ENCODE data around the gene KLHDC3.

DNA sequence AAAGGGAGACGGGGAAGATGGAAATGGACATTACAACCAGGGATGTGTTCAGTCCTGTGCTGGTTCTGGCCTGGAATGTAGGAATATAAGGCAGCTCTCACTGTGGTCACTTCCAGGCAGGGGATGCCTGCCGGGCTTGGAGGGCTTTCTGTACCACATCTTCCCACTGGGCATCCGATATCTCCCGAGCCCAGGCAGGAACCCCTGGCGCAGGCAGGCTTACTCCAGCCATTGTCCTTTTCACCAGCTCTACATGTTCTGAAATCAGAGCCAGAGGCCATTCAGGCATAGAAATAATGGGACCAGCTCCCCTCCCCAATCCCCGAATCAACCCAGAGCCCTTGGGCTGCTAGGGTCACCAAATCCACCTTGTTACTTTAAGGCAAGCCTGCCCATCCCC lies 1.7 kb upstream of the KLHDC3 start:
- TF ChIP-seq, protein P1, sequence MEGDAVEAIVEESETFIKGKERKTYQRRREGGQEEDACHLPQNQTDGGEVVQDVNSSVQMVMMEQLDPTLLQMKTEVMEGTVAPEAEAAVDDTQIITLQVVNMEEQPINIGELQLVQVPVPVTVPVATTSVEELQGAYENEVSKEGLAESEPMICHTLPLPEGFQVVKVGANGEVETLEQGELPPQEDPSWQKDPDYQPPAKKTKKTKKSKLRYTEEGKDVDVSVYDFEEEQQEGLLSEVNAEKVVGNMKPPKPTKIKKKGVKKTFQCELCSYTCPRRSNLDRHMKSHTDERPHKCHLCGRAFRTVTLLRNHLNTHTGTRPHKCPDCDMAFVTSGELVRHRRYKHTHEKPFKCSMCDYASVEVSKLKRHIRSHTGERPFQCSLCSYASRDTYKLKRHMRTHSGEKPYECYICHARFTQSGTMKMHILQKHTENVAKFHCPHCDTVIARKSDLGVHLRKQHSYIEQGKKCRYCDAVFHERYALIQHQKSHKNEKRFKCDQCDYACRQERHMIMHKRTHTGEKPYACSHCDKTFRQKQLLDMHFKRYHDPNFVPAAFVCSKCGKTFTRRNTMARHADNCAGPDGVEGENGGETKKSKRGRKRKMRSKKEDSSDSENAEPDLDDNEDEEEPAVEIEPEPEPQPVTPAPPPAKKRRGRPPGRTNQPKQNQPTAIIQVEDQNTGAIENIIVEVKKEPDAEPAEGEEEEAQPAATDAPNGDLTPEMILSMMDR (IDR thresholded peaks at IDR 0.05), result no peak
- no peak for TF ChIP-seq ZFX (IDR thresholded peaks at IDR 0.05; ENCODE audit: borderline replicate concordance)
